HG03103 (cell line): ENCODE results near the gene MACROD2.

ENCODE experiments used
- ATAC-seq: cut with Tn5 transposase; IDR thresholded peaks from one replicate; pipeline ENCODE4 v1.9.1; 2021; ENCODE audit warnings: low read depth; ENCODE audit not compliant: unreplicated experiment

Gene MACROD2

DNA sequence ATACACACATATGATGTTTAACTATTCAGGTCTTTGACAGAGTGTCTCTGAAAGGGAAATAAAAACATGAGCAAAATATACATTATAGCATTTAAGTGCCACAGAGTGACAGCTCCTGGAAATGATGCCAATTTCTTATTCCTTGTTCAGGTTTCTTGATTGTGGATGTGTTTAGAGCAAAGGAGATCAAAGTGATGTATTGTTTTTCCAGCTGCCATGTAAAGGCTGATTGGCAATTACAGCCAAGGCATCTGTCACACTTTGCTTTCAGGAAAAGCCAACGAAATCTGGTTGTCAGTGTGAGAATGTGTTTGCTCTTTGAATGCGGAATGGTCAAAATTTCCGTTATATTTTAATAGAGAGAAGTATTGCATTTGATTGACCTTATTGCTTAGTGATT lies 689.9 kb downstream of the MACROD2 start:
- no peak for ATAC-seq

DNA sequence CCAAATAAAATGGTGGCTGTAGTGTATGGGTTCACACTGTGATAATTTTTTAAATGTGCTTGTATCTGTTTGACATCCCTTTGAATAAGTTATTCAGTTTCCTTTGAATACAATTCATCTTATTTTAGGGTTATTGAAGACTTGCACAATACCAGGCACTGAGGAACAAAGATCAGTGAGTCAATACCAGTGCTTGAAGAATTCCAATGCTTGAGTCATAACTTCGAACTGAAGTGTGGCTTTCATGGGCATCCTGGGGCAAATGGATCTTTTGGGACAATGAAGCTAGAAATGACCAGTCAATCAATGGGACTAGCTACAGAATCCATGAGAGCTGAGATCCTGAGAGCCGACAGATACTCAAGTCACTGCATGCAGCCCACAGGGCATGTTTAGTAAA lies 692.0 kb downstream of the MACROD2 start:
- ATAC-seq: no peak

DNA sequence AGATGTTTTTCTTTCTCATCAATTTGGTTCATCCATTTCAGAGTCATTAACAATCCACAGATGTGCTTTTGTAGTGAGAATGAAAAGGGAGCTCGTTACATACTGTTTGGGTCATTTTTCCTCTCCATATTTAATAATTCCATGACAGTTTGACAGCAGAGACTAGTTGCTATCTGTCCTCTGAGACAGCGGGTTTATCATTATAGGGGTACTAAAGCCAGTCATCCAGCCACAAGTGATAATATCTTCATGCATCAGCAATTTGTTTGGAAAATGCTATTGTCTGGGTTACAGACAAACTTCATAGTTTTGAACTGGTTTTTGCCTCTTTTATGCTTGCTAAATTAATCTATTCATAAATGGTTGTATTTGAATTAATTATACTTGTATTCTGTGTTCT lies 692.7 kb downstream of the MACROD2 start:
- no peak for ATAC-seq

DNA sequence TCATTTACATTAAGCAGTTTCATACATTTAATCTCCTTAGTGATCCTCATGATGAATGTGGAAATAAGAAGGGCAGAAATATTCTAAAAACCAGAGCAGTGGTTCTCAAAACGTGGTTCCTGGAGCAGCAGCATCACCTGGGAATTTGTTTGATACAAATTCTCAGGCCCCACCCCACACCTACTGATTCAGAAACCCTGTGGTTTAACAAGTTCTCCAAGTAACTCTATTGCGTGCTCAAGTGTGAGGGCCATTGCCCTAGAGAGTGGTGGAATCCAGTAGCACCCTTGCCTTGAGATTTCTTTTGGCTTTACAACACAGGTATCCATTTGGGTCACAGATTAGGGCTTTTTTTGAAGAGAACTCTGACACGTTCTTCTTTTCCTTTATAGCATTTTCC lies 696.7 kb downstream of the MACROD2 start:
- no peak for ATAC-seq

DNA sequence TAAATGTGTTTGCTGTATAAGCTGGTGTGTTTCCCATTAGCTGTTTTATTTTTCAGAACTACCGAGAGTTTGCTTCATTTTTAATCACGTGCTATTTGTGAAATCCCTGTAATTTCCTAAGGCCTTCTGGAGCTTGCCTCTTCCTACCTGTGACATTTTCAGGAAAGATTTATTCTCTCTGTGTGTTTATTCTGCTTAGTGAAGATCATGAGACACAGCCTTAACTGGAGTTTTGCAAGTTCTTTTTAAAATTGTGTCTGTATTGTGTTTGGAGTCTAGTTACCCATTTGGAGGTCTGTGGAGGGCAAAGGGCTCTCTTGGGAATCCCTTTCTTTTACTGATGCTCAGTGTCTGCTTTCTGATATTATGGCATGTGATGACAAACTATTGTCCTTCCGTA lies 701.2 kb downstream of the MACROD2 start:
- no peak for ATAC-seq

DNA sequence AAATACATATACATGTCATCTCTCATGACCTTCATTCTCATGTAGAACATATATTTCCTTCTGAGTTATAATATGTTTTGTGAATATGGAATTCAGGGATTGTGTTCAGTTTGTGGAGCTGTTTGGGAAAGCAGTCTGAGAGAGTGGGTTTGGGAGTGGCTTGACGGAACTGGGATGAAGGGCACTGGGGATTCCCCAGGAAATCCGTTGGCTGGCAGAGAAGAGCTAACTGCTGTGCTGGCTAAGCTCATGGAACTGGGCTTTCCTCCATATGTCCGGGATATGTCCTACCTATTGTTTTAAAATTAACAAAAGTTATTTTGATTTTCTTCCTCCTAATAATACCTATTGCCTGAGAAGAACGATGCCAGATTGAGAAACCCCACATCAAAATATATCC lies 701.6 kb downstream of the MACROD2 start:
- ATAC-seq: no peak

DNA sequence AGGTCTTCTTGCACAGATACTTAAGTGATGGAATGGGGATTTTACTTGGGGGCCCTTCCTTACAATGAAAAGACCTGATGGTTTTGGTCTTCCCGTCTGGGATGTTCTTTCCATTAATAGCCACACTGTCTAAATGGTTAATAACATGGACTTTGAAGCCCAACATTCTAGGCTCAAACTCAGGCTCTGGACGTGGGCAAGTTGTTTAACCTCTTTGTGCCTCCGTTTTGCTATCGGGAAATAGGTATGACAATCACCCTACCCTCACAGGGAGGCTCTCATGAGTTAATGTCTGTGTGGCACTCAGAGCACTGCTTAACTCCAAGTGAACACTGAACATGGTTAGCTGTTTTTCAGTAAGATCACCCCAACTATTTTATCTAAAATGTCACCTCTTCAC lies 702.8 kb downstream of the MACROD2 start:
- no peak for ATAC-seq

DNA sequence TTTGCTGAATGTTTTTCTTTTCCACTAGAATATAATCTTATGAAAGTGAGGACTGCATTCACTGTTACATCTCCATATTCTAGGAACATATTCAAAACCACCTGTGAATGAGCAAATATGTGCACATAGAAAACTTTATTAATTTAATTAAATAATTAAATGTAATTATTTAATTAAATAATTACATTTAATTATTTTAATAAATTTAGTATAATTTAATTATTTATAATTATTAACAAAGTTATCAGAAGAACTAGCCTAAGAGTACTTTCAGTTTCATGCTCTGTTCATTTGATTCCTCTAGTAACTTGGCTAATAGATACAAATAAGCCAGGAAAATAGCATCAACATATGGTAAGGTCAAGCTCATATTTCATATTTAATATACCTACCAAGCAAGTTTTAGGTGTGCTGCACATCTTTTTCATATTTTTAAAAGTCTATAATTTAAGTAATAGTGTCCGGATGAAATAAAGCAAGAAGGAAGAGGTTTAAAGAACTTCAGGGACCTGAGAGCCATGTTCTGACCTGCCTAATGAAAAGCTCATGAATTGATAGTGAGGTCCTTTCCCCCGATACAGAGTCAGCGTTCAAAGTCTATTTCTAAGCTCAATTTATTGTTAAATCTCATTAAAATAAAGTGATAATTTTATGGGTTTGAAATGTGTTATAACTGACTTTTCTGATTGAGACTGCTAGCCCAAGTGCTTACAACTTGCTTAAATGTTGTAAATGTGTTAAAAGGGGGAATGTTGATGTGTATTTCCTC lies 703.5 kb downstream of the MACROD2 start:
- ATAC-seq: no peak

DNA sequence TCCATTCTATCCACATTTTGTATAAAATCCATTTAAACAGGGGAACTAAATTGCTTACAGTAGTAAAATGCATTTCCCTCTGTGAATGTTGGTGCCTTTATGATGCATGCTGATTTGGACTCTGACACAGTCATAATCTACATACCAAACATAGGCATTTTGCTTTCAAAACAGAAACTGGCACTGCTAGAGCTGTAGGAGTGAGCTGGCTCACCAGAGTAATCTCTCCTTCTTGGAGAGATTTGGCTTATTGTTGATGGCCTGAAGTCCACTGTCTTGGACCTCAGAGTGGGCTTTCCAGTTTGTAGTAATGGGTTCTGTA lies 705.3 kb downstream of the MACROD2 start:
- no peak for ATAC-seq

DNA sequence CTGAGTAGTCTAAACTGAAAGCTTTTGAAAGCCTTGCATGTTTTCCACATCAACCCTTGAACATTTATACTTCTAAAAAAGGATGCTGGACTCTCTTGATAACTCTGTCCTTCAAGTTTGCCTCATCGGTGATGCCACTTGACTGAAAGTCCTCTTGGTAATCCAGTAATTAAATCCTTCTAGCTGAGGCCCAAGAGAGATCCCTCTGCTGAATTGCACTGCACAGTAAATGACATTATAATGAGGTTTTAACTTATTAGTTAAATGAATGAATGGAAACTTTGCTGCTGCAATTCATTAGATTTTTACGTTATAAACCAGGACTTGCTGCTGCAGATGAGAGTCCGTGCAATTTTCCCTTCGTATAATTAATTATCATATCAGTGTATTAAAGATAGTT lies 706.0 kb downstream of the MACROD2 start:
- ATAC-seq: no peak

DNA sequence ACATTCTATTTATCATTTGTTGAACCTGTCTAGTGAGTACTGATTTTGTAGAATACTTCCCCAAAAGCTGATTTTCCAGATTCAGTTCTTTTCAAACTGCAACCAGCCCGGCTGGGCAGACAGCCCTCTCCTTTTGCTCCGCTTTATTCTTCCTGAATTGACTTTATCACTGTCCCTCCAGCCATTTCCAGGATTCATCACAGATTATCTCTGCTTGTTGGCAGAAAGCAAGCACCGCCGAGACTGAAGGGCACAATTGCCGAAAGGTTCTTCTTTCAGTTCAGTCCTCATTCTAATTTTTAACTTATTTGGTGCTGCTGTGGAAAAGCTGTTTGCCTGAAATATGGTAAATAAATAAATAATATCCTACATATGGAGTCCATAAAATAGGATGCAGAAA lies 711.2 kb downstream of the MACROD2 start:
- ATAC-seq: no peak

DNA sequence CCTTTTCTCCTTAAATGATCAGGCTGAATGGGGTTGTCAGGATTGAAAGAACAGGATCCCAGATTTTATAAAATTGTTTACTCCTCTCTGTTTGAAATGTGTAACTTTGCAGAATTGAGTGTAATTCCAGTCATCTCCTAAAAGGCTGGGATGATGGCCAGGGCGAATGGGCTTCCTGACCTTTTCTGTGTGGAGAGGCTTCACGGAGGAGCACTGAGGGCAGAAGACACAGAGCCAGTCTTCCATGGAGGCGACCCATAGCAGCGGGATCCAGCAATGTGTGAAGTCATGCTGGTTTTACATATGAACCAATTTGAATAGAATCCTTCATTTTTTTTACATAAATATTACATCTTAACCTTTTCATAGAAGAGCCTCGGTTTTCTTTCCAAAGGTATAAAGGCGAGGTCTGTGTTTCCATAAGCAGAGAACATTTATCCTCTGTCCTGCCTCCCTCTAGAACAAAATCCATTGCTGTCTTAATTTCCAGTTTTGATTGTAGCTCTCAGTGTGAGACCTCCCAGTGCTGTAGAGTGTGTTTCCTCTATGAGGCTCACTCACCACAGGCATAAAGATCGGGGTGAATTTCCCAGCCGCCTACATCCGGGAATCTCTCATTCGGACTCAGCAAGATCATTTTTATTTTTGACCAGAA lies 711.8 kb downstream of the MACROD2 start:
- no peak for ATAC-seq

DNA sequence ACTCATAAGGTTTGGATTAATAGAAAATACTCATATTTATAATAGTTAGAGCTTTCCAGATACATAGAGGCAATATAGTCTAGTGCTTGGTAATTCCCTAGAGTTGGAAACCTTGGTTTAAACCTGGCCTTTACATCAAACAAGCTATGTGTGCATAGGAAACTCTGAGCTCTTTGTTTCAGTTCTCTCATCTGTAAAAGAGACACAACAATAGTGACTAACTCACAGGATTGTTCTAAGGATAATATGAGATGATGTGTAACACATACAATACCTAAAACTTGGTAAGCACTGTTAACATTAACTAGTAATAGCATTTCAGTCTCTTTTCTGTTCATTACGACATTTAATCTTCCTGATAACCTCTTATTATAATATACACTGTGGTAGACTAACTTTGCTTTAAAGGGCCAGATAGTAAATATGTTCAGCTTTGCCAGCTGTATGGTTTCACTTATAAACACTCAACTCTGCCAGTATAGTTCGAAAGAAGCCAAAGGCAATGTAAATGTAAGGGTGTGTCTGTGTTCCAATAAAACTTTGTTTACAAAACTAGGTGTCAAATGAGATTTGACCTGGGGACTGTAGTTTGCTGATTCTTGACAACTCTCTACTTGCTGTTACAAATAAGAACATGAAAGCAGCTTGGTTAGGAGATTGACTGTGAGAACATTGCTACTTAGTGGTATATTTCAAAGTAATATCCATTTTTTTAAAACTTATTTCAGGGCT lies 712.7 kb downstream of the MACROD2 start:
- ATAC-seq: no peak

DNA sequence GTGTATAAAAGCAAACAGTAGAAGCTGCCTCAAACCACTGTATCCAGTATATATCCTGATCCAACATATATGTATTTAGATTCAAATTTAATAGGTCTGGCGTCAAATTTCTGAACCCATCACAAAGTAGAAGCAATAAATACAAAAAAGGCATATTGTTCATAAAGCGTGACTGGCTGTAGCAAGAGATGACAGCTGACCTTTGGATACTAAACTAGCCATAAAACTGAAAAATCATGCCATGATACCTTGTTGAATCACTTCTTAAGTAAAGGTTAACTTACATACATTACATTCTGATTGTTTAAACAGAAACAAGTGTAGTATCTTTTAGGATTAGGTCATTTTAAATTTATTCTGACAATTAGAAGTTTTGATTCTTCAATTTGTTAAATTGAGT lies 714.1 kb downstream of the MACROD2 start:
- no peak for ATAC-seq

DNA sequence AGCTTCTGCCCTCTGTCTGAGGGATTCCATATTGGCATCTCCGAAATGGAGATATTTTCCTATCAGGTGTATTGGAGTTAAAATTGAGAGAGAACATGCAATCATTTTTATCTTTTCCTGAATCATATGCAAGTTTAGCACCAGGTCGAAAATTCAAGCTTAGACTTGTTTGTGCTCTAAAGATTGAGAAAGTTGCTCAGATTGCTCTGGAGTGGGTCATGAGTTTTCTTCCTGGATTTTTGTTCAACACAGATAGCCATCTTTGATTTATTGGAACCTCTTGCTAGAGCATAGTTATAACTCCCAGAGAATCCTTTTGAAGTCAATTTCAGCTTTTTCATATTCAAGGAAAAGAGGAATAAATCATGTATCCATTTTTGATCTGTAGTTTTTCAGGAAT lies 715.6 kb downstream of the MACROD2 start:
- ATAC-seq: no peak

DNA sequence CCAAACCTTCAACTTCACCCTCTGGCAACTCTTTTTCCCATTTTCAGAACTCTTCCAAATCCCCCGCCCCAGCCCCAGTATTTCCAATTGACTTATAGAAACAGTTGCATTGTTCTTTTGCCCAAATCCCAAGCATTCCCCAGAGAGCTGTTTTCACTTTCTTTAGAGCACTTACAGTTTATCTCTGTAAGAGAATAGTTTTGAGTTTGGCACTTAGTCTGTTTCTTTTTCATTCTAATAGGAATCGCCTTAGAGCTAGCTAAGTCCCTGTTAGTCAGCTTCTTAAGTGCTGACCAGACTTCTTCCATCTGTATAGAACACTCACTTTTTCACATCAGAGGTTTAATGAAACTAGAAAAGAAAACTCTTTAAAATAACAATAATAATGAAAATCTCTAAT lies 716.3 kb downstream of the MACROD2 start:
- ATAC-seq: no peak

DNA sequence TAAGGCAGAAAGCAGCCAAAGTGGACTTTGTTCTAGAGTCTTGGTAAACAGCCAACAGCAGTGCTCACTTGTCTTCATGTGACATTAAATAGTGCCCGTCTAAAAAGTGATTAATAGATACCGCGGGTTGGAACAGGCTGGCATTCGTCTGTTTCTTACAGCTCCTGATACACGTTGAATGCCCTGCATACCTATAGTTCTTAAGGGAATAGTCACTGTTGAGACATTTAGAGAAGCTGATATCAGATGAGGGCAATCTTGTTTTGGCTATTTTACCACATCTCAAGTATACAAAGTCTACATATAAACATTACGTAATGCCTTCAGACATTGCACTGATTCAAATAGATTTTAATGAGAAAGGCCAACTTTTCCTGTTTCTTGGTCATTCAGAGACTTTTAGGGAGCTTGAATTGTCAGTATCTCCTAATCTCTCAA lies 717.0 kb downstream of the MACROD2 start:
- no peak for ATAC-seq

DNA sequence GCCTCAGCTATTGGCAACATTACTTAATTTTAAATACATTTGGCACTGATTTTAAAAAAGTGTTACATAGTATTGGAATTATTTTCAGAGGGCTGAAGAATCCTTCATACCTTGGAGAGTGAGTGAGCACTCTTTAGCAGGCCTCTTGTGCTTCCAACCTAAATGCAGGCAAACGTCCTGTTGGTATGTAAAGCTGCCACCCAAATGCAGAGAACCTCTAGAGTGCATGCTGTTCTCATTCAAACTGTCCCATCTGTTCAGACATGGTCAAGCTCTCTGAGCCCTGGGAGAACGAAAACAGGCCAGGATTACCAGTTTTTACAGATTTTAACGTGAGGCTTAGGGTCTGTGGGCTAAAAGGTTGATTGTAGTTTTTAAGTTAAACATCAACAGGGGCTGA lies 720.1 kb downstream of the MACROD2 start:
- ATAC-seq: no peak

DNA sequence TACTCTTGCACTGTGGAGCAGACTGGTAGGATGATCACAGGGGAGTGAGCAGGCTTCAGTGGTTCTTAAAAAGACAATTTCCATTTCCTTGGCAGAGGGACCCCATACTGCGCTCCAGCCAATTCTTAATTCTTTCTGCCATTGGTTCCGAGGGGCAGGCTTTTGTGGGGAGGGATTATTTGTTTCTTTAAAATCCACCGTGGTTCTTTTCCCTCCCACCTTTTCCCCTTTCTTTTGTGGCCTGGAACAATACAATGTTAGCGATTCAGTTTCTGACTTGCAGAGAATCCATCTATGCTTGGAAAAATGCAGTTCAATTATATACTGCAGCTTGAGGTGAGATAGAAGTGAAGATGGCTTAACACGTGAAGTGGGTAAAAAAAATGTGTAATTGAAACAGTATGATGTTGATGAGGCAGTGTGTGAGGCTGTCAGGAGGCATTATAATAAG lies 721.1 kb downstream of the MACROD2 start:
- ATAC-seq: no peak

DNA sequence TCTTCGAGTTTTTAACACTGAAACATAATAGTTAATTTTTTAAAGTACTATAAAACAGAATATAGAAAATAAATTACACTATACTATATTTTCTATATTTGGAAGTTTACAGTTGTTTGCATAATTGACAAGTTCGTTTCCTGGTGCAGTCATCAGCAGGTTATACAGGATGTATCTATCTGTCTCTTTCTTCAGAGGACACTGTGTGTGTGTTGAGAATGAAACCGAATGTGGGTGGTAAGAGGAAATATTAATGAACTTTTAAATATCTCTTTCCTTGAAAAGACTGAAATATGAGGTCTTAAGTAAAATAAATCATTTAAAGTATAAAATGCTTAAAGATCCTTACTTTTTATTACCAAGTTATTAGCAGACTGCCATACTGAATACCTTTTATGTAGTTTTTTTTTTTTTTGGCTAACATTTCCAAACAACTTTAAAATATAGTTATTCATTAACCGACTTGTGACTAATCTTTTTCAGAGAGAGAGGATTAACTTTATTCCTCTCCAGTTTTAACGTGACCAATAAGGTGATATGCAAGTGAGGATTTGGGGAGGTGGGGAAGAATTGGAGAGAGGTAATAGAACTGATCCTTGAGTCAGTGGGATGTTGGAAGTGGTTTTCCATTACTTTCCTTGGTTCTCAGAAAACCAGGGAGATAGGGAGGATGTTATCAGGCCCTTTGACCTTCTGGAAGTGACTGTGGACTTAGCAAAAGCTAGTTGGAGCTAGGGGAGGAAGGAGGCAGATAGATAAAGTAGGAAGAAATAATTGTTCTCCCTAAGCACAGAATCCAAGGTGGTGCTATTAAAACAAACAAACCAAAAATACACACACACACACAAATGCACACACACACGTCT lies 722.1 kb downstream of the MACROD2 start:
- ATAC-seq: peak; percentile 82

DNA sequence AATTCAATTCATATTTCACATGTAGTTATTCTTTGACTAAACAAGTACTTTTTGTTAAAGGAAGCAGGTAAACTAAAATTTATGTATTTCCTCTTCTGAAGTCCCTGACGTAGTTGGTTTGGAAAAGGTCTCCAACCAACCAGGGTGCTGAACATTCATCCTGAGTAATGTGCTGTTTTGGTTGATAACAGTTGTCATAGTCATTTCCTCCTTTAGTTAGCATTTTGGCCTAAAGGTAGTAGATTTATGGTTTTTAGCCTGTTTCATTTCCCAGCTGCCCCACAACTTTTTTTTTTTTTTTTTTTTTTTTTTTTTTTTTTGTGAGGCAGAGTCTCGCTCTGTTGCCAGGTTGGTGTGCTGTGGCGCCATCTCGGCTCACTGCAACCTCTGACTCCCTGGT lies 724.9 kb downstream of the MACROD2 start:
- no peak for ATAC-seq
